HG03378 (cell line): ENCODE data around the gene GLT8D1.
"Not testable (repeated sequence)": the region's sequence is repeated elsewhere in the genome, so short reads cannot be mapped to it uniquely, and the experiment has no call there.

Experiments used
- ATAC-seq: cut with Tn5 transposase; IDR thresholded peaks from one replicate; pipeline ENCODE4 v1.9.1; 2021; ENCODE audit warnings: mild to moderate bottlenecking, moderate library complexity; ENCODE audit not compliant: unreplicated experiment

Gene GLT8D1

GRCh38 chr3:52705688-52706686 lies at the start of gene GLT8D1, which contains the start of gene SPCS1:
Gene GLT8D1, minus strand, starts transcription at chr3:52705791. Its CDS starts 5,331 bp downstream, at chr3:52700460.
Gene SPCS1, plus strand, starts transcription at chr3:52706106. Its CDS starts 141 bp downstream, at chr3:52706247.
- peak; percentile 52 for ATAC-seq

GRCh38 chr3:52754373-52754772 lies 48.8 kb upstream of the GLT8D1 start:
- no peak for ATAC-seq

GRCh38 chr3:52752045-52752660 lies 46.6 kb upstream of the GLT8D1 start:
- no peak for ATAC-seq

- ATAC-seq: no peak
Measured at GRCh38 chr3:52743721-52744120, 38.1 kb upstream of the GLT8D1 start.

GRCh38 chr3:52743152-52743551 lies 37.6 kb upstream of the GLT8D1 start:
- ATAC-seq: no peak

- no peak for ATAC-seq
Measured at GRCh38 chr3:52742418-52743041, 36.9 kb upstream of the GLT8D1 start.

- ATAC-seq: no peak
Measured at GRCh38 chr3:52739730-52740129, 34.1 kb upstream of the GLT8D1 start.

GRCh38 chr3:52733256-52733891 lies 27.8 kb upstream of the GLT8D1 start:
- no peak for ATAC-seq

- ATAC-seq: no peak
Measured at GRCh38 chr3:52731590-52731989, 26.0 kb upstream of the GLT8D1 start.

- ATAC-seq: no peak
Measured at GRCh38 chr3:52730681-52731080, 25.1 kb upstream of the GLT8D1 start.

- ATAC-seq: not testable (repeated sequence)
Measured at GRCh38 chr3:52728753-52729152, 23.2 kb upstream of the GLT8D1 start.

GRCh38 chr3:52724511-52724910 lies 18.9 kb upstream of the GLT8D1 start:
- no peak for ATAC-seq

- no peak for ATAC-seq
Measured at GRCh38 chr3:52723935-52724334, 18.3 kb upstream of the GLT8D1 start.

GRCh38 chr3:52722491-52722890 lies 16.9 kb upstream of the GLT8D1 start:
- ATAC-seq: no peak

GRCh38 chr3:52721730-52722008 lies 16.1 kb upstream of the GLT8D1 start:
- no peak for ATAC-seq

GRCh38 chr3:52721002-52721729 lies 15.6 kb upstream of the GLT8D1 start:
- ATAC-seq: no peak

GRCh38 chr3:52719618-52720017 lies 14.0 kb upstream of the GLT8D1 start:
- ATAC-seq: no peak

- ATAC-seq: no peak
Measured at GRCh38 chr3:52715714-52716305, 10.2 kb upstream of the GLT8D1 start.

GRCh38 chr3:52714335-52715302 lies 9.0 kb upstream of the GLT8D1 start:
- ATAC-seq: no peak
